HEK293 (cell line): Measurements from ENCODE around the gene PTCRA.
A peak's percentile ranks its signal among the peaks of the same experiment; 100 is the strongest.

Experiments used
- CTCF ChIA-PET: fragments of 350-600 bp; formaldehyde crosslinking; extraction: SDS; loops from one replicate; lab custom pipeline; 2021; ENCODE audit warnings: antibody characterized with exemption; lab: Yijun Ruan, JAX
- POLR2A ChIA-PET: fragments of 300-600 bp; formaldehyde crosslinking; extraction: SDS; loops from one replicate; lab custom pipeline; 2020; ENCODE audit warnings: antibody characterized with exemption, inconsistent platforms; lab: Yijun Ruan, JAX
- H3K27ac ChIP-seq: fragments of 200-500 bp; sonication (Bioruptor generic); 2 replicates; pipeline ENCODE4 v1.5.1; 2014; ENCODE audit warnings: low read depth, low read length, control low read depth, inconsistent platforms; ENCODE audit errors: extremely low read depth
- H3K36me3 ChIP-seq, 2 experiments: fragments of 200-500 bp in 1 of 2; sonication (Bioruptor generic) in 1 of 2; 1 replicate in 1 of 2; 2 replicates in 1 of 2; pipeline ENCODE4 v1.5.1; 2014 to 2017; ENCODE audit warnings: inconsistent platforms in 2 of 2, low read length in 2 of 2; ENCODE audit not compliant: control insufficient read depth in 2 of 2, insufficient read depth in 1 of 2
- H3K4me1 ChIP-seq: fragments of 200-500 bp; sonication (Bioruptor generic); 2 replicates; pipeline ENCODE4 v1.5.1; 2014; ENCODE audit warnings: mild to moderate bottlenecking, low read length, inconsistent platforms; ENCODE audit not compliant: control insufficient read depth, insufficient read depth
- H3K4me3 ChIP-seq: 2 replicates; pipeline ENCODE4 v1.5.1; 2011; ENCODE audit warnings: low read depth, mild to moderate bottlenecking, control low read depth, low read length, moderate library complexity
- H3K9me3 ChIP-seq: fragments of 200-500 bp; sonication (Bioruptor generic); 2 replicates; pipeline ENCODE4 v1.5.1; 2014; ENCODE audit warnings: low read depth, low read length, inconsistent platforms; ENCODE audit not compliant: control insufficient read depth, insufficient read depth
- GFI1B ChIP-seq: fragments of 450-650 bp; formaldehyde crosslinking; IDR thresholded peaks from 2 replicates; pipeline ENCODE4 v1.5.1; 2016; ENCODE audit warnings: missing biosample characterization, missing genetic modification characterization
- ZBTB20 ChIP-seq: fragments of 450-650 bp; formaldehyde crosslinking; IDR thresholded peaks from 2 replicates; pipeline ENCODE4 v1.5.1; 2016; ENCODE audit warnings: missing biosample characterization, missing genetic modification characterization
- ZBTB48 ChIP-seq: fragments of 450-650 bp; formaldehyde crosslinking; IDR thresholded peaks from 2 replicates; pipeline ENCODE4 v1.5.1; 2016; ENCODE audit warnings: missing biosample characterization, missing genetic modification characterization
- ZNF2 ChIP-seq: fragments of 450-650 bp; formaldehyde crosslinking; IDR thresholded peaks from 2 replicates; pipeline ENCODE4 v1.5.1; 2016; ENCODE audit warnings: missing biosample characterization, missing genetic modification characterization
- ZNF433 ChIP-seq: fragments of 450-650 bp; formaldehyde crosslinking; IDR thresholded peaks from 2 replicates; pipeline ENCODE4 v1.5.1; 2016; ENCODE audit warnings: missing biosample characterization, missing genetic modification characterization, low read depth
- ZNF629 ChIP-seq: fragments of 450-650 bp; formaldehyde crosslinking; IDR thresholded peaks from 2 replicates; pipeline ENCODE4 v1.5.1; 2017; ENCODE audit warnings: missing biosample characterization, missing genetic modification characterization
- ZNF664 ChIP-seq: fragments of 450-650 bp; formaldehyde crosslinking; IDR thresholded peaks from 2 replicates; pipeline ENCODE4 v1.5.1; 2016; ENCODE audit warnings: missing biosample characterization, missing genetic modification characterization
- ZNF791 ChIP-seq: fragments of 450-650 bp; formaldehyde crosslinking; IDR thresholded peaks from 2 replicates; pipeline ENCODE4 v1.5.1; 2016; ENCODE audit warnings: missing biosample characterization, missing genetic modification characterization
- TF ChIP-seq, protein P1 (sequence below): fragments of 450-650 bp; formaldehyde crosslinking; IDR thresholded peaks from 2 replicates; pipeline ENCODE4 v1.5.1; 2016; ENCODE audit warnings: missing biosample characterization, missing genetic modification characterization
- TF ChIP-seq, protein P2 (sequence below): fragments of 450-650 bp; formaldehyde crosslinking; IDR thresholded peaks from 2 replicates; pipeline ENCODE4 v1.5.0; 2017; ENCODE audit warnings: missing biosample characterization, missing genetic modification characterization, borderline replicate concordance
- TF ChIP-seq, protein P3 (sequence below): fragments of 450-650 bp; formaldehyde crosslinking; IDR thresholded peaks from 2 replicates; pipeline ENCODE4 v1.5.1; 2016; ENCODE audit warnings: missing biosample characterization, missing genetic modification characterization
- TF ChIP-seq, protein P4 (sequence below): fragments of 450-650 bp; formaldehyde crosslinking; IDR thresholded peaks from 2 replicates; pipeline ENCODE4 v1.5.1; 2017; ENCODE audit warnings: missing biosample characterization, missing genetic modification characterization

Gene PTCRA

DNA sequence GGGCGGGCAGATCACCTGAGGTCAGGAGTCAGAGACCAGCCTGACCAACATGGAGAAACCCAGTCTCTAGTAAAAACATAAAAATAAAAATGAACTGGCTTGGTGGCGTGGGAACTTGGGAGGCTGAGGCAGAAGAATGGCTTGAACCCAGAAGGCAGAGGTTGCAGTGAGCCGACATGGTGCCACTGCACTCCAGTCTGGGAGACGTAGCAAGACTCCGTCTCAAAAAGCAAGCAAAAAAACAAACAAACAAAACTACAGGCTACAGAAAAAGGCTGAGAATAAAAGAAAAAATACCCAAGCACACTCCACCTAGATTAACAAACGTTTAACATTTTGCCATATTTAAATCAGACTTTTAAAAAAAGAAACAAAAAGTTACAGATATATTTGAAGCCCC is 5.9 kb downstream of the PTCRA start (continued):
- TF ChIP-seq, protein P1, sequence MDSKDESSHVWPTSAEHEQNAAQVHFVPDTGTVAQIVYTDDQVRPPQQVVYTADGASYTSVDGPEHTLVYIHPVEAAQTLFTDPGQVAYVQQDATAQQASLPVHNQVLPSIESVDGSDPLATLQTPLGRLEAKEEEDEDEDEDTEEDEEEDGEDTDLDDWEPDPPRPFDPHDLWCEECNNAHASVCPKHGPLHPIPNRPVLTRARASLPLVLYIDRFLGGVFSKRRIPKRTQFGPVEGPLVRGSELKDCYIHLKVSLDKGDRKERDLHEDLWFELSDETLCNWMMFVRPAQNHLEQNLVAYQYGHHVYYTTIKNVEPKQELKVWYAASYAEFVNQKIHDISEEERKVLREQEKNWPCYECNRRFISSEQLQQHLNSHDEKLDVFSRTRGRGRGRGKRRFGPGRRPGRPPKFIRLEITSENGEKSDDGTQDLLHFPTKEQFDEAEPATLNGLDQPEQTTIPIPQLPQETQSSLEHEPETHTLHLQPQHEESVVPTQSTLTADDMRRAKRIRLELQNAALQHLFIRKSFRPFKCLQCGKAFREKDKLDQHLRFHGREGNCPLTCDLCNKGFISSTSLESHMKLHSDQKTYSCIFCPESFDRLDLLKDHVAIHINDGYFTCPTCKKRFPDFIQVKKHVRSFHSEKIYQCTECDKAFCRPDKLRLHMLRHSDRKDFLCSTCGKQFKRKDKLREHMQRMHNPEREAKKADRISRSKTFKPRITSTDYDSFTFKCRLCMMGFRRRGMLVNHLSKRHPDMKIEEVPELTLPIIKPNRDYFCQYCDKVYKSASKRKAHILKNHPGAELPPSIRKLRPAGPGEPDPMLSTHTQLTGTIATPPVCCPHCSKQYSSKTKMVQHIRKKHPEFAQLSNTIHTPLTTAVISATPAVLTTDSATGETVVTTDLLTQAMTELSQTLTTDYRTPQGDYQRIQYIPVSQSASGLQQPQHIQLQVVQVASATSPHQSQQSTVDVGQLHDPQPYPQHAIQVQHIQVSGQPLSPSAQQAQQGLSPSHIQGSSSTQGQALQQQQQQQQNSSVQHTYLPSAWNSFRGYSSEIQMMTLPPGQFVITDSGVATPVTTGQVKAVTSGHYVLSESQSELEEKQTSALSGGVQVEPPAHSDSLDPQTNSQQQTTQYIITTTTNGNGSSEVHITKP (tag by site-specific recombination): no peak
- TF ChIP-seq ZNF2 (no peak), ZNF664 (tag by site-specific recombination) (no peak)
- TF ChIP-seq, protein P2, sequence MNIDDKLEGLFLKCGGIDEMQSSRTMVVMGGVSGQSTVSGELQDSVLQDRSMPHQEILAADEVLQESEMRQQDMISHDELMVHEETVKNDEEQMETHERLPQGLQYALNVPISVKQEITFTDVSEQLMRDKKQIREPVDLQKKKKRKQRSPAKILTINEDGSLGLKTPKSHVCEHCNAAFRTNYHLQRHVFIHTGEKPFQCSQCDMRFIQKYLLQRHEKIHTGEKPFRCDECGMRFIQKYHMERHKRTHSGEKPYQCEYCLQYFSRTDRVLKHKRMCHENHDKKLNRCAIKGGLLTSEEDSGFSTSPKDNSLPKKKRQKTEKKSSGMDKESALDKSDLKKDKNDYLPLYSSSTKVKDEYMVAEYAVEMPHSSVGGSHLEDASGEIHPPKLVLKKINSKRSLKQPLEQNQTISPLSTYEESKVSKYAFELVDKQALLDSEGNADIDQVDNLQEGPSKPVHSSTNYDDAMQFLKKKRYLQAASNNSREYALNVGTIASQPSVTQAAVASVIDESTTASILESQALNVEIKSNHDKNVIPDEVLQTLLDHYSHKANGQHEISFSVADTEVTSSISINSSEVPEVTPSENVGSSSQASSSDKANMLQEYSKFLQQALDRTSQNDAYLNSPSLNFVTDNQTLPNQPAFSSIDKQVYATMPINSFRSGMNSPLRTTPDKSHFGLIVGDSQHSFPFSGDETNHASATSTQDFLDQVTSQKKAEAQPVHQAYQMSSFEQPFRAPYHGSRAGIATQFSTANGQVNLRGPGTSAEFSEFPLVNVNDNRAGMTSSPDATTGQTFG: no peak
- TF ChIP-seq, all 188 proteins: peak for 0

DNA sequence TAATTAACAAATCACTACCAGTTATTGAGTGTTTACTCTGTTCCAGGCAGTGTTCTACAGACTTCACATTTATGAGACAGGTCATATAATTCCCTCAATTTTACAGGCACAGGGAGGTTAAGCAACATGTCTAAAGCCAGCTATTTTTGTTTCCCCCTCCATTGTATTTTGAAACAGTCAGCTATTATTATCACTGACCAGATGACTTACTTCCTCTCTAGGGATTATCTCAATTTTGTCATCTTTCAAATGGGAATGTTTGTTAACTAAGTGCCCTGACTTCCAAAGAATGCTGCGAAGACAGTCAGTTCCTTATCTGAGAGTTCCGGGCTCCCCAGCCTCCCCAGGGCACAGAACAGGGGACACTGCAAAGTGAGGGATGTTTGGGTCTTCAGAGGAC is 7.8 kb downstream of the PTCRA start:
- Histone ChIP-seq H3K36me3 (no peaks in the 10 kb centered on the region), H3K27ac (no peak overlapping the region), H3K9me3 (no peaks in the 10 kb centered on the region), H3K4me1 (peaks cover 3% of the 10 kb centered on the region; the same call in 1 of the 2 replicates), H3K4me3 (no peak overlapping the region)
- TF ChIP-seq ZNF629 (no peak), ZBTB20 (0 out of 2 replicates have a peak, but pooled peaks have one; percentile 9), ZNF791 (tag by site-specific recombination) (no peak), GFI1B (tag by site-specific recombination) (0 out of 2 replicates have a peak, but pooled peaks have one; percentile 11), ZNF2 (no peak), ZNF433 (no peak), ZBTB48 (tag by site-specific recombination) (peak; percentile 57; the same call in 1 of the 2 replicates)
- TF ChIP-seq, protein P3, sequence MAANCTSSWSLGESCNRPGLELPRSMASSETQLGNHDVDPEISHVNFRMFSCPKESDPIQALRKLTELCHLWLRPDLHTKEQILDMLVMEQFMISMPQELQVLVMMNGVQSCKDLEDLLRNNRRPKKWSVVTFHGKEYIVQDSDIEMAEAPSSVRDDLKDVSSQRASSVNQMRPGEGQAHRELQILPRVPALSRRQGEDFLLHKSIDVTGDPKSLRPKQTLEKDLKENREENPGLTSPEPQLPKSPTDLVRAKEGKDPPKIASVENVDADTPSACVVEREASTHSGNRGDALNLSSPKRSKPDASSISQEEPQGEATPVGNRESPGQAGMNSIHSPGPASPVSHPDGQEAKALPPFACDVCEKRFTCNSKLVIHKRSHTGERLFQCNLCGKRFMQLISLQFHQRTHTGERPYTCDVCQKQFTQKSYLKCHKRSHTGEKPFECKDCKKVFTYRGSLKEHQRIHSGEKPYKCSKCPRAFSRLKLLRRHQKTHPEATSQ: no peak
- TF ChIP-seq, protein P4, sequence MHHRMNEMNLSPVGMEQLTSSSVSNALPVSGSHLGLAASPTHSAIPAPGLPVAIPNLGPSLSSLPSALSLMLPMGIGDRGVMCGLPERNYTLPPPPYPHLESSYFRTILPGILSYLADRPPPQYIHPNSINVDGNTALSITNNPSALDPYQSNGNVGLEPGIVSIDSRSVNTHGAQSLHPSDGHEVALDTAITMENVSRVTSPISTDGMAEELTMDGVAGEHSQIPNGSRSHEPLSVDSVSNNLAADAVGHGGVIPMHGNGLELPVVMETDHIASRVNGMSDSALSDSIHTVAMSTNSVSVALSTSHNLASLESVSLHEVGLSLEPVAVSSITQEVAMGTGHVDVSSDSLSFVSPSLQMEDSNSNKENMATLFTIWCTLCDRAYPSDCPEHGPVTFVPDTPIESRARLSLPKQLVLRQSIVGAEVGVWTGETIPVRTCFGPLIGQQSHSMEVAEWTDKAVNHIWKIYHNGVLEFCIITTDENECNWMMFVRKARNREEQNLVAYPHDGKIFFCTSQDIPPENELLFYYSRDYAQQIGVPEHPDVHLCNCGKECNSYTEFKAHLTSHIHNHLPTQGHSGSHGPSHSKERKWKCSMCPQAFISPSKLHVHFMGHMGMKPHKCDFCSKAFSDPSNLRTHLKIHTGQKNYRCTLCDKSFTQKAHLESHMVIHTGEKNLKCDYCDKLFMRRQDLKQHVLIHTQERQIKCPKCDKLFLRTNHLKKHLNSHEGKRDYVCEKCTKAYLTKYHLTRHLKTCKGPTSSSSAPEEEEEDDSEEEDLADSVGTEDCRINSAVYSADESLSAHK (tag by site-specific recombination): no peak
- TF ChIP-seq, protein P1 (tag by site-specific recombination): no peak
- ChIA-PET POLR2A (no interaction called here), CTCF (interaction anchor here (1.1 kb wide), 1 partner anchor 9 kb away, joined by 10 read pairs; no protein-coding TSS in a partner anchor)
